ENCODE measurements around the gene TSGA10IP.

TSGA10IP gene

GRCh38 chr11:65945941-65946558, 770 bp downstream of the TSGA10IP start:
- H2BK5ac ChIP-seq (ENCODE audit: low read depth, low read length, poor library complexity, severe bottlenecking): no peak overlapping the region
- H3K27me3 ChIP-seq (ENCODE audit: control insufficient read depth in 1 of 2, insufficient read depth in 1 of 2, low read length in 2 of 2): peaks cover 0 to 13% of the 10 kb centered on the region in 2 experiments
- no peak overlapping the region for H3K14ac ChIP-seq (ENCODE audit: low read length in 2 of 2)
- H2BK120ac ChIP-seq (ENCODE audit: low read depth, low read length): no peak overlapping the region
- no peak overlapping the region for H3K4ac ChIP-seq (ENCODE audit: low read depth in 1 of 2, low read length in 2 of 2)
- H2AK5ac ChIP-seq (ENCODE audit: low read length, severe bottlenecking): no peak overlapping the region
- H2AFZ ChIP-seq (ENCODE audit: low read depth, low read length): no peak overlapping the region
- 82% methylated on average over 10 of the region's 11 CpGs for WGBS
- no peak overlapping the region for H4K91ac ChIP-seq (ENCODE audit: low read length)
- no peak overlapping the region for H3K27ac ChIP-seq (ENCODE audit: low read length, poor library complexity, severe bottlenecking)
- no peak for DNase-seq
- no peak overlapping the region for H2BK15ac ChIP-seq (ENCODE audit: low read depth, poor library complexity, severe bottlenecking)
- no peak overlapping the region for H3K4me3 ChIP-seq (ENCODE audit: insufficient read depth in 1 of 2, low read depth in 1 of 2, low read length in 2 of 2)
- H3K9me3 ChIP-seq (ENCODE audit: control insufficient read depth, low read length): no peaks in the 10 kb centered on the region
- H3K4me1 ChIP-seq (ENCODE audit: control insufficient read depth, insufficient read depth, low read depth, low read length): peaks cover 2% of the 10 kb centered on the region
- H3K23ac ChIP-seq (ENCODE audit: low read length in 2 of 2): no peak overlapping the region
- H2BK12ac ChIP-seq (ENCODE audit: low read length in 2 of 2): no peak overlapping the region
- H3K18ac ChIP-seq (ENCODE audit: low read depth in 1 of 2, low read length in 2 of 2): no peak overlapping the region
- no peak overlapping the region for H3K4me2 ChIP-seq (ENCODE audit: low read length, poor library complexity, severe bottlenecking)
- H4K8ac ChIP-seq (ENCODE audit: low read length): no peak overlapping the region
- H3K79me1 ChIP-seq (replicated peaks; ENCODE audit: low read length, poor library complexity, severe bottlenecking): no peaks in the 10 kb centered on the region
- no peak overlapping the region for H3K9ac ChIP-seq (ENCODE audit: low read length)
- H3K36me3 ChIP-seq (ENCODE audit: control insufficient read depth in 1 of 2, insufficient read depth in 2 of 2, low read depth in 1 of 2, low read length in 2 of 2): no peaks in the 10 kb centered on the region

- Histone ChIP-seq H3K27me3 (ENCODE audit: control insufficient read depth in 1 of 2, insufficient read depth in 1 of 2, low read length in 2 of 2) (peaks cover 0 to 13% of the 10 kb centered on the region in 2 experiments), H3K27ac (ENCODE audit: low read length, poor library complexity, severe bottlenecking) (no peak overlapping the region)
- 81% methylated on average over 3 of the region's 4 CpGs for WGBS
Observed at GRCh38 chr11:65946655-65947054, 1.4 kb downstream of the TSGA10IP start.

GRCh38 chr11:65947133-65947532, 1.9 kb downstream of the TSGA10IP start:
- WGBS: 79% methylated on average over 13 of the region's 13 CpGs
- H4K91ac ChIP-seq (ENCODE audit: low read length): no peak overlapping the region

More at GRCh38 chr11:65946655-65947054, 1.4 kb downstream of the TSGA10IP start:
- Histone ChIP-seq H3K4me2 (ENCODE audit: low read length, poor library complexity, severe bottlenecking) (no peak overlapping the region), H2BK15ac (ENCODE audit: low read depth, poor library complexity, severe bottlenecking) (no peak overlapping the region), H3K18ac (ENCODE audit: low read depth in 1 of 2, low read length in 2 of 2) (no peak overlapping the region), H2BK5ac (ENCODE audit: low read depth, low read length, poor library complexity, severe bottlenecking) (no peak overlapping the region), H3K36me3 (ENCODE audit: control insufficient read depth in 1 of 2, insufficient read depth in 2 of 2, low read depth in 1 of 2, low read length in 2 of 2) (no peaks in the 10 kb centered on the region), H2AFZ (ENCODE audit: low read depth, low read length) (no peak overlapping the region), H3K23ac (ENCODE audit: low read length in 2 of 2) (no peak overlapping the region), H3K4me3 (ENCODE audit: insufficient read depth in 1 of 2, low read depth in 1 of 2, low read length in 2 of 2) (no peak overlapping the region), H3K4ac (ENCODE audit: low read depth in 1 of 2, low read length in 2 of 2) (no peak overlapping the region), H4K91ac (ENCODE audit: low read length) (no peak overlapping the region), H3K14ac (ENCODE audit: low read length in 2 of 2) (no peak overlapping the region), H3K79me1 (replicated peaks; ENCODE audit: low read length, poor library complexity, severe bottlenecking) (no peaks in the 10 kb centered on the region), H3K9me3 (ENCODE audit: control insufficient read depth, low read length) (no peaks in the 10 kb centered on the region), H4K8ac (ENCODE audit: low read length) (no peak overlapping the region), H2BK12ac (ENCODE audit: low read length in 2 of 2) (no peak overlapping the region), H2AK5ac (ENCODE audit: low read length, severe bottlenecking) (no peak overlapping the region), H2BK120ac (ENCODE audit: low read depth, low read length) (no peak overlapping the region), H3K4me1 (ENCODE audit: control insufficient read depth, insufficient read depth, low read depth, low read length) (peaks cover 1% of the 10 kb centered on the region), H3K9ac (ENCODE audit: low read length) (no peak overlapping the region)
- no peak for DNase-seq

GRCh38 chr11:65947603-65948125, 2.4 kb downstream of the TSGA10IP start:
- peaks cover 0 to 13% of the 10 kb centered on the region in 2 experiments for H3K27me3 ChIP-seq (ENCODE audit: control insufficient read depth in 1 of 2, insufficient read depth in 1 of 2, low read length in 2 of 2)
- no peak overlapping the region for H2BK15ac ChIP-seq (ENCODE audit: low read depth, poor library complexity, severe bottlenecking)
- H2AK5ac ChIP-seq (ENCODE audit: low read length, severe bottlenecking): no peak overlapping the region
- no peak overlapping the region for H3K23ac ChIP-seq (ENCODE audit: low read length in 2 of 2)
- H4K91ac ChIP-seq (ENCODE audit: low read length): no peak overlapping the region
- H3K4ac ChIP-seq (ENCODE audit: low read depth in 1 of 2, low read length in 2 of 2): no peak overlapping the region
- no peaks in the 10 kb centered on the region for H3K36me3 ChIP-seq (ENCODE audit: control insufficient read depth in 1 of 2, insufficient read depth in 2 of 2, low read depth in 1 of 2, low read length in 2 of 2)
- no peak overlapping the region for H3K27ac ChIP-seq (ENCODE audit: low read length, poor library complexity, severe bottlenecking)
- H2BK12ac ChIP-seq (ENCODE audit: low read length in 2 of 2): no peak overlapping the region
- no peak for DNase-seq
- no peak overlapping the region for H3K18ac ChIP-seq (ENCODE audit: low read depth in 1 of 2, low read length in 2 of 2)
- no peaks in the 10 kb centered on the region for H3K9me3 ChIP-seq (ENCODE audit: control insufficient read depth, low read length)
- no peak overlapping the region for H2AFZ ChIP-seq (ENCODE audit: low read depth, low read length)
- no peak overlapping the region for H2BK5ac ChIP-seq (ENCODE audit: low read depth, low read length, poor library complexity, severe bottlenecking)
- H3K4me1 ChIP-seq (ENCODE audit: control insufficient read depth, insufficient read depth, low read depth, low read length): no peaks in the 10 kb centered on the region
- peak overlapping the region in 1 of 2 experiments; percentile 59 for H3K14ac ChIP-seq (ENCODE audit: low read length in 2 of 2)
- H2BK120ac ChIP-seq (ENCODE audit: low read depth, low read length): no peak overlapping the region
- H4K8ac ChIP-seq (ENCODE audit: low read length): no peak overlapping the region
- no peak overlapping the region for H3K9ac ChIP-seq (ENCODE audit: low read length)
- 86% methylated on average over 11 of the region's 12 CpGs for WGBS
- H3K4me2 ChIP-seq (ENCODE audit: low read length, poor library complexity, severe bottlenecking): no peak overlapping the region
- H3K79me1 ChIP-seq (replicated peaks; ENCODE audit: low read length, poor library complexity, severe bottlenecking): no peaks in the 10 kb centered on the region
- H3K4me3 ChIP-seq (ENCODE audit: insufficient read depth in 1 of 2, low read depth in 1 of 2, low read length in 2 of 2): no peak overlapping the region

More at GRCh38 chr11:65947133-65947532, 1.9 kb downstream of the TSGA10IP start:
- Histone ChIP-seq H3K9ac (ENCODE audit: low read length) (no peak overlapping the region), H3K4me1 (ENCODE audit: control insufficient read depth, insufficient read depth, low read depth, low read length) (no peaks in the 10 kb centered on the region), H3K27me3 (ENCODE audit: control insufficient read depth in 1 of 2, insufficient read depth in 1 of 2, low read length in 2 of 2) (peaks cover 0 to 13% of the 10 kb centered on the region in 2 experiments), H2AFZ (ENCODE audit: low read depth, low read length) (no peak overlapping the region), H2BK12ac (ENCODE audit: low read length in 2 of 2) (no peak overlapping the region), H3K4me2 (ENCODE audit: low read length, poor library complexity, severe bottlenecking) (no peak overlapping the region), H3K79me1 (replicated peaks; ENCODE audit: low read length, poor library complexity, severe bottlenecking) (no peaks in the 10 kb centered on the region), H3K14ac (ENCODE audit: low read length in 2 of 2) (no peak overlapping the region), H3K23ac (ENCODE audit: low read length in 2 of 2) (no peak overlapping the region), H2AK5ac (ENCODE audit: low read length, severe bottlenecking) (no peak overlapping the region), H3K18ac (ENCODE audit: low read depth in 1 of 2, low read length in 2 of 2) (no peak overlapping the region), H3K4me3 (ENCODE audit: insufficient read depth in 1 of 2, low read depth in 1 of 2, low read length in 2 of 2) (no peak overlapping the region), H3K9me3 (ENCODE audit: control insufficient read depth, low read length) (no peaks in the 10 kb centered on the region), H3K27ac (ENCODE audit: low read length, poor library complexity, severe bottlenecking) (no peak overlapping the region), H3K4ac (ENCODE audit: low read depth in 1 of 2, low read length in 2 of 2) (no peak overlapping the region), H3K36me3 (ENCODE audit: control insufficient read depth in 1 of 2, insufficient read depth in 2 of 2, low read depth in 1 of 2, low read length in 2 of 2) (no peaks in the 10 kb centered on the region), H2BK5ac (ENCODE audit: low read depth, low read length, poor library complexity, severe bottlenecking) (no peak overlapping the region), H2BK15ac (ENCODE audit: low read depth, poor library complexity, severe bottlenecking) (no peak overlapping the region), H2BK120ac (ENCODE audit: low read depth, low read length) (no peak overlapping the region), H4K8ac (ENCODE audit: low read length) (no peak overlapping the region)
- DNase-seq: no peak
